ENCODE measurements around the gene PRRG3.

PRRG3 gene

GRCh38 chrX:151704041-151704663, 8.9 kb downstream of the PRRG3 start:
- DNase-seq (ENCODE audit: extremely low read depth in 1 of 2, low read depth in 1 of 2): no peak

- no peak for DNase-seq (ENCODE audit: extremely low read depth in 1 of 2, low read depth in 1 of 2)
These were observed 13.6 kb downstream of the PRRG3 start for GRCh38 chrX:151708821-151709220.

- no peak for DNase-seq (ENCODE audit: extremely low read depth in 1 of 2, low read depth in 1 of 2)
These were observed 15.2 kb downstream of the PRRG3 start for GRCh38 chrX:151710457-151710856.

GRCh38 chrX:151711154-151711553, 15.9 kb downstream of the PRRG3 start:
- DNase-seq (ENCODE audit: extremely low read depth in 1 of 2, low read depth in 1 of 2): no peak

- no peak for DNase-seq (ENCODE audit: extremely low read depth in 1 of 2, low read depth in 1 of 2)
These were observed 16.5 kb downstream of the PRRG3 start for GRCh38 chrX:151711787-151712186.

- no peak for DNase-seq (ENCODE audit: extremely low read depth in 1 of 2, low read depth in 1 of 2)
These were observed 17.0 kb downstream of the PRRG3 start for GRCh38 chrX:151712253-151712652.

GRCh38 chrX:151713849-151714248, 18.6 kb downstream of the PRRG3 start:
- DNase-seq (ENCODE audit: extremely low read depth in 1 of 2, low read depth in 1 of 2): no peak

GRCh38 chrX:151714362-151714761, 19.1 kb downstream of the PRRG3 start:
- DNase-seq (ENCODE audit: extremely low read depth in 1 of 2, low read depth in 1 of 2): no peak

GRCh38 chrX:151715752-151716151, 20.5 kb downstream of the PRRG3 start, which contains the start of gene FATE1:
FATE1 (plus strand) TSS chrX:151716035; CDS start chrX:151716120, 85 bp downstream.
- no peak for DNase-seq (ENCODE audit: extremely low read depth in 1 of 2, low read depth in 1 of 2)

- DNase-seq (ENCODE audit: extremely low read depth in 1 of 2, low read depth in 1 of 2): no peak
These were observed 27.1 kb downstream of the PRRG3 start for GRCh38 chrX:151722241-151722846.

- no peak for DNase-seq (ENCODE audit: extremely low read depth in 1 of 2, low read depth in 1 of 2)
These were observed 28.0 kb downstream of the PRRG3 start for GRCh38 chrX:151723156-151723760.

GRCh38 chrX:151724563-151725337, 29.5 kb downstream of the PRRG3 start:
- DNase-seq (ENCODE audit: extremely low read depth in 1 of 2, low read depth in 1 of 2): no peak

- DNase-seq (ENCODE audit: extremely low read depth in 1 of 2, low read depth in 1 of 2): no peak
These were observed 30.0 kb downstream of the PRRG3 start for GRCh38 chrX:151725338-151725614.

GRCh38 chrX:151726751-151727150, 31.5 kb downstream of the PRRG3 start:
- no peak for DNase-seq (ENCODE audit: extremely low read depth in 1 of 2, low read depth in 1 of 2)

- DNase-seq (ENCODE audit: extremely low read depth in 1 of 2, low read depth in 1 of 2): no peak
These were observed 32.1 kb downstream of the PRRG3 start for GRCh38 chrX:151727346-151727745.

GRCh38 chrX:151729056-151729725, 33.9 kb downstream of the PRRG3 start:
- DNase-seq (ENCODE audit: extremely low read depth in 1 of 2, low read depth in 1 of 2): no peak

GRCh38 chrX:151734446-151734845, 39.2 kb downstream of the PRRG3 start, which contains the start of gene CNGA2:
CNGA2 (plus strand) TSS chrX:151734746; CDS start chrX:151738484, 3,738 bp downstream.
- DNase-seq (ENCODE audit: extremely low read depth in 1 of 2, low read depth in 1 of 2): no peak

- no peak for DNase-seq (ENCODE audit: extremely low read depth in 1 of 2, low read depth in 1 of 2)
These were observed 40.0 kb downstream of the PRRG3 start for GRCh38 chrX:151735219-151735618.

GRCh38 chrX:151736685-151737084, 41.4 kb downstream of the PRRG3 start:
- DNase-seq (ENCODE audit: extremely low read depth in 1 of 2, low read depth in 1 of 2): no peak

GRCh38 chrX:151737494-151737893, 42.2 kb downstream of the PRRG3 start:
- no peak for DNase-seq (ENCODE audit: extremely low read depth in 1 of 2, low read depth in 1 of 2)

- DNase-seq (ENCODE audit: extremely low read depth in 1 of 2, low read depth in 1 of 2): no peak
These were observed 43.5 kb downstream of the PRRG3 start for GRCh38 chrX:151738751-151739150.

Data from activated CD8-positive, alpha-beta memory T cell treated with anti-CD3 and anti-CD28 coated beads for 1 hour (primary cell).